Measurements from ENCODE around the gene GBF1. TPM values are rescaled to one million over a fixed set of nuclear protein-coding genes. Genes with fewer than 3 reads are reported as not detected.

Gene GBF1
- total and polyA plus RNA-seq, 10 of the 15 experiments (the other 5 are each of a cell fraction or from before 2014, with no cell fraction given), result 0.82 to 42.0 (median 21.8) TPM

DNA sequence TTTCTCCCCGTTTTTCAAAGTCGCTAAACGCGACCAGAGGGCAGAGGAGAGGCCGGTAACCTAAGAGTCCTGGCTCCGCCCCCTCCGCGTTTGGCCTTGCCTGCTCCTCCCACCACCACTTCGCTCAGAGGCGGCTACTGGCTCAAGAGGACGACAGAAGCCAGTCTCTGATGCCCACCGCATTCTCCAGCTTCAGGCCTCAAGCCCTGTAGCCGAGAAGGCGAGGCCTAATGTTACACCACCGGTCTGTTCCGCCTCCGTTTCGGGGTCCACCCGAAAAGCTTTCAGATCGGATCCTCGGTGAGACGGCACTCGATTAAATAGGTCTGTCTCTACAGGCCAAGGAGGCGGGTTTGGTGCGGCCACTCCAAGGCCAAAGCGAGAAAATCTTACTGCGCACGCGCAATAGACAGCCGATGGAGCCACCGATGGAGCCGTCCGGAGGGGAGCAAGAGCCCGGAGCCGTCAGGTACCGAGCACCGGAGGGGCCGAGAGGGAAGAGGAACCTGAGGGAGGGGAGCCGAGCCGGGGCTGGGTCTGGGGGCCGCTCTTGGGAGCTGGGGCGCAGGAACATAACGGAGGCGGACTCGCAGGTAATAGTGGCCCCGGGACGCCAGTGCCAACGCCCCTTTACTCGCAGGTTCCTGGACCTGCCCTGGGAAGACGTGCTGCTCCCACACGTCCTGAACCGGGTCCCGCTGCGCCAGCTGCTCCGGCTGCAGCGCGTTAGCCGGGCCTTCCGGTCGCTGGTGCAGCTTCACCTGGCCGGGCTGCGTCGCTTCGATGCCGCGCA lies 175.6 kb downstream of the GBF1 start, which contains the start of gene FBXL15 (continued):
- TF ChIP-seq CHD1 (IDR thresholded peaks at IDR 0.05; ENCODE audit: low read depth, low read length) (no peak), USF2 (IDR thresholded peaks at IDR 0.05; ENCODE audit: borderline replicate concordance, low read depth, low read length) (no peak), SUPT20H (IDR thresholded peaks at IDR 0.05; ENCODE audit: borderline replicate concordance, control insufficient read depth, low read depth, low read length) (no peak), SMAD5 (IDR thresholded peaks at IDR 0.05; ENCODE audit: low read depth) (no peak), ZNF217 (IDR thresholded peaks at IDR 0.05) (no peak), NR2F1 (conservative IDR thresholded peaks at IDR 0.05) (peak; percentile 42; the same call in 1 of the 2 replicates), SPI1 (IDR thresholded peaks at IDR 0.05; ENCODE audit: borderline replicate concordance, insufficient read depth, low read depth, low read length) (peak; percentile 17; the same call in 1 of the 2 replicates), CEBPB (IDR thresholded peaks at IDR 0.05; ENCODE audit: borderline replicate concordance in 1 of 2, low read depth in 2 of 2, low read length in 2 of 2) (no peak), NFYA (IDR thresholded peaks at IDR 0.05; ENCODE audit: borderline replicate concordance, low read depth, low read length) (no peak), LARP7 (IDR thresholded peaks at IDR 0.05) (0 out of 2 replicates have a peak, but pooled peaks have one; percentile 61), CHD4 (IDR thresholded peaks at IDR 0.05) (no peak), TCF3 (IDR thresholded peaks at IDR 0.05; ENCODE audit: borderline replicate concordance, insufficient read depth, low read depth, low read length) (peak; percentile 36; the same call in 1 of the 2 replicates), BCL11A (IDR thresholded peaks at IDR 0.05; ENCODE audit: low read depth, low read length) (no peak), ZBTB11 (CRISPR knock-in tag; IDR thresholded peaks at IDR 0.05) (peak; percentile 95), CBX3 (IDR thresholded peaks at IDR 0.05; ENCODE audit: borderline replicate concordance, low read depth) (no peak)
- TF ChIP-seq, protein P1, sequence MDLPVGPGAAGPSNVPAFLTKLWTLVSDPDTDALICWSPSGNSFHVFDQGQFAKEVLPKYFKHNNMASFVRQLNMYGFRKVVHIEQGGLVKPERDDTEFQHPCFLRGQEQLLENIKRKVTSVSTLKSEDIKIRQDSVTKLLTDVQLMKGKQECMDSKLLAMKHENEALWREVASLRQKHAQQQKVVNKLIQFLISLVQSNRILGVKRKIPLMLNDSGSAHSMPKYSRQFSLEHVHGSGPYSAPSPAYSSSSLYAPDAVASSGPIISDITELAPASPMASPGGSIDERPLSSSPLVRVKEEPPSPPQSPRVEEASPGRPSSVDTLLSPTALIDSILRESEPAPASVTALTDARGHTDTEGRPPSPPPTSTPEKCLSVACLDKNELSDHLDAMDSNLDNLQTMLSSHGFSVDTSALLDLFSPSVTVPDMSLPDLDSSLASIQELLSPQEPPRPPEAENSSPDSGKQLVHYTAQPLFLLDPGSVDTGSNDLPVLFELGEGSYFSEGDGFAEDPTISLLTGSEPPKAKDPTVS (IDR thresholded peaks at IDR 0.05; ENCODE audit: low read depth, low read length), result 0 out of 2 replicates have a peak, but pooled peaks have one; percentile 44
- TF ChIP-seq, protein P2, sequence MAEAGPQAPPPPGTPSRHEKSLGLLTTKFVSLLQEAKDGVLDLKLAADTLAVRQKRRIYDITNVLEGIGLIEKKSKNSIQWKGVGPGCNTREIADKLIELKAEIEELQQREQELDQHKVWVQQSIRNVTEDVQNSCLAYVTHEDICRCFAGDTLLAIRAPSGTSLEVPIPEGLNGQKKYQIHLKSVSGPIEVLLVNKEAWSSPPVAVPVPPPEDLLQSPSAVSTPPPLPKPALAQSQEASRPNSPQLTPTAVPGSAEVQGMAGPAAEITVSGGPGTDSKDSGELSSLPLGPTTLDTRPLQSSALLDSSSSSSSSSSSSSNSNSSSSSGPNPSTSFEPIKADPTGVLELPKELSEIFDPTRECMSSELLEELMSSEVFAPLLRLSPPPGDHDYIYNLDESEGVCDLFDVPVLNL (IDR thresholded peaks at IDR 0.05; ENCODE audit: low read depth, low read length), result no peak
- TF ChIP-seq, protein P3, sequence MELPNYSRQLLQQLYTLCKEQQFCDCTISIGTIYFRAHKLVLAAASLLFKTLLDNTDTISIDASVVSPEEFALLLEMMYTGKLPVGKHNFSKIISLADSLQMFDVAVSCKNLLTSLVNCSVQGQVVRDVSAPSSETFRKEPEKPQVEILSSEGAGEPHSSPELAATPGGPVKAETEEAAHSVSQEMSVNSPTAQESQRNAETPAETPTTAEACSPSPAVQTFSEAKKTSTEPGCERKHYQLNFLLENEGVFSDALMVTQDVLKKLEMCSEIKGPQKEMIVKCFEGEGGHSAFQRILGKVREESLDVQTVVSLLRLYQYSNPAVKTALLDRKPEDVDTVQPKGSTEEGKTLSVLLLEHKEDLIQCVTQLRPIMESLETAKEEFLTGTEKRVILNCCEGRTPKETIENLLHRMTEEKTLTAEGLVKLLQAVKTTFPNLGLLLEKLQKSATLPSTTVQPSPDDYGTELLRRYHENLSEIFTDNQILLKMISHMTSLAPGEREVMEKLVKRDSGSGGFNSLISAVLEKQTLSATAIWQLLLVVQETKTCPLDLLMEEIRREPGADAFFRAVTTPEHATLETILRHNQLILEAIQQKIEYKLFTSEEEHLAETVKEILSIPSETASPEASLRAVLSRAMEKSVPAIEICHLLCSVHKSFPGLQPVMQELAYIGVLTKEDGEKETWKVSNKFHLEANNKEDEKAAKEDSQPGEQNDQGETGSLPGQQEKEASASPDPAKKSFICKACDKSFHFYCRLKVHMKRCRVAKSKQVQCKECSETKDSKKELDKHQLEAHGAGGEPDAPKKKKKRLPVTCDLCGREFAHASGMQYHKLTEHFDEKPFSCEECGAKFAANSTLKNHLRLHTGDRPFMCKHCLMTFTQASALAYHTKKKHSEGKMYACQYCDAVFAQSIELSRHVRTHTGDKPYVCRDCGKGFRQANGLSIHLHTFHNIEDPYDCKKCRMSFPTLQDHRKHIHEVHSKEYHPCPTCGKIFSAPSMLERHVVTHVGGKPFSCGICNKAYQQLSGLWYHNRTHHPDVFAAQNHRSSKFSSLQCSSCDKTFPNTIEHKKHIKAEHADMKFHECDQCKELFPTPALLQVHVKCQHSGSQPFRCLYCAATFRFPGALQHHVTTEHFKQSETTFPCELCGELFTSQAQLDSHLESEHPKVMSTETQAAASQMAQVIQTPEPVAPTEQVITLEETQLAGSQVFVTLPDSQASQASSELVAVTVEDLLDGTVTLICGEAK (IDR thresholded peaks at IDR 0.05; ENCODE audit: borderline replicate concordance), result peak; percentile 98

Data from GM12878 (cell line).